ENCODE data around the gene TMEM213.

TMEM213 gene

DNA sequence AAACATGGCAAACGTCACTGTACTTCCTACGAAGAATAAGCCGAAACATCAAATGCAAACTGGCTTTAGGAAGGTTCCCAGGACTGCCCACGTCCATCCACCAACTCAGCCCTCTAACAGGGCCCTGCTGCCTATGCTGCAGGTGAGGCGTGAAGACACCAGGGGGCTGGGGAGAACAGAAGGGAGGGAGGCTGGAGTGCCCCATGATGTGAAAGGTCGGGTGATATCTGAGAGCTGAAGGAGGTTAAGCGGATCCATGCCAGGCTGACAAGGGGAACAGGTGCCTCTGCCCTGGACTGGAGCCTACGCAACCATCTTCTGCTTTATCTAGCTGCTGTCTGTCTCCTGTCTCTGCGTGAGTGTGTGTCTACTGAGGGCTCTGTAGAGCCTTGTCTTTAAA, 40.4 kb downstream of the TMEM213 start:
- DNase-seq: peak; percentile 3

GRCh38 chr7:138842111-138842510, 44.3 kb downstream of the TMEM213 start:
- DNase-seq: no peak

- no peak for DNase-seq
Measured at GRCh38 chr7:138843632-138844580, 46.1 kb downstream of the TMEM213 start.

DNA sequence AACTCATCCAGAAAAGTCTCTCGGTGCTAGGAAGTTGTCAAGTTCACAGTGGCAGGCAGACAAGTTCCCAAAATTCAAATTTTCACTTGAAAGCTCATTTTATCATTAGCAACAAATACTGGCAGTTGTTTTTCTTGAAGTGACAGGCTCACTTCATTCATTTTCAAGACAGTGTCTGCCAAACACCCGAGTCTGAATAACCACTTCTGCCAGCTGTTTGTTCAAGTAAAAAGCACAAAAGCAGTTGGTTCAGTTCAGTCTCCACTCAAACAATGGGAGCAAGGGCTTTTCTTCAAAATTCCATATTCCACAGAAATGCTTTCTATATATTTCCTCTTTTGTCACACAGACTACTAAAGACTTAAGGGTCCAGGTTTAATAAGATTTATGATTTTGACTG, 47.9 kb downstream of the TMEM213 start:
- no peak for DNase-seq

DNA sequence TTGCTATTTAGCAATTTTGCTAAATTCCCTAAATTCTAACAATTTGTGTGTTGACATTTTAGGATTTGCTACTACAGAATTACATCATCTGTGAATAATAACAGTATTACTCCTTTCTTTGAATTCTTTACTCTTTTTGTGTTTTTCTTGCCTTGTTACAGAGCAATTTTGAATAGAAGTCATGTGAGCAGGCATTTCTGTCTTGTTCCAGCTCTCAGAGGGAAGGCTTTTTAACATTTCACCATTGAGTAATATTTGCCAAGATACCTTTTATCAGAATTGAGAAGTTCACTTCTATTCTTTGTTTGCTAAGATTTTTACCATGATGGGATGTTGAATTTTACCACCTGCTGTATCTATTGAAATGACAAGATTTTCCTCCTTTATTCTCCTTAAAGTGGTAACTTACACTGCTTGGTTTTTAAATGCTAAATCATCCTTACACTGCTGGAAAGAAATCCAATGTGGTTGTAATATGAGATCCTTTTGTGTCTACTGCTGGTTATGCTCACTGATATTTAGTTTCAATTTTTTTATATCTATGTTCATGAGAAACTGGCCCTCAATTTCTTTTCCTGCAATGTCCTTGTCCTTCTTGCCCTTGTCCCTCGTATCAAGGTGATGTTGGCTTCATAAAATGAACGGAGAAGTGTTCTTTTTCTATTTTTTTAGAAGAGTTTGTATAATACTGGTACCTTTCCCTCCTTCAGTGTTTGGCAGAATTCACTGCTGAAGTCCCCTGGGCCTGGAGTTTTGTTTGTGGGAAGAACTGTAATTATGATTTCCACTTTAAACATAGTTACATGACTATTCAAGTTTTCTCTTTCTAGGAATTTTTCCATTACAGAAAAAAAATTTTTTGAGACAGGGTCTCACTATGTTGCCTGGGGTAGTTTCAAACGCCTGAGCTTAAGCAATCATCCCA, 50.5 kb downstream of the TMEM213 start:
- no peak for DNase-seq

- DNase-seq: no peak
Measured at GRCh38 chr7:138849701-138850100, 51.9 kb downstream of the TMEM213 start.

DNA sequence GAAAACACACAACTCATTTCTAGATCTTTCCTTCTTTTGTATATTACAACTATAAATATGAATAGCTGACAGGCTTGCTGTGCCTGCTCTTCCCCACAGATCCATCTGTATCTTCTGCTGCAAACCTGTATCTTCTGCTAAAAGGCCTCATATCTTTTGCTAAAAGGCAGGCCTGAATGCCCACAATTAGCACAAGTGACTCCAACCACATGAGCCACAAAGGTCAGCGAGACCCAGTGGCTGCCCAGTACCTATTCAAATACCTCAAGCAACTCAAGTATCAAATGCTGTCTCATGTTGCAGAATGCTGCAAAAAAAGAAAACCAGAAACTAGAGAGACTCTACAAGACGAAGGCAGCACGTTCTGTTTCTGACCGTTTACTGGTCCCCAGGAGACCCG, 54.7 kb downstream of the TMEM213 start:
- no peak for DNase-seq

GRCh38 chr7:138853448-138853847, 55.7 kb downstream of the TMEM213 start:
- DNase-seq: no peak

- DNase-seq: no peak
Measured at GRCh38 chr7:138854115-138854645, 56.4 kb downstream of the TMEM213 start.

GRCh38 chr7:138857728-138858127, 59.9 kb downstream of the TMEM213 start:
- DNase-seq: no peak

- DNase-seq: no peak
Measured at GRCh38 chr7:138861051-138861450, 63.3 kb downstream of the TMEM213 start.

GRCh38 chr7:138863931-138864330, 66.1 kb downstream of the TMEM213 start:
- no peak for DNase-seq

DNA sequence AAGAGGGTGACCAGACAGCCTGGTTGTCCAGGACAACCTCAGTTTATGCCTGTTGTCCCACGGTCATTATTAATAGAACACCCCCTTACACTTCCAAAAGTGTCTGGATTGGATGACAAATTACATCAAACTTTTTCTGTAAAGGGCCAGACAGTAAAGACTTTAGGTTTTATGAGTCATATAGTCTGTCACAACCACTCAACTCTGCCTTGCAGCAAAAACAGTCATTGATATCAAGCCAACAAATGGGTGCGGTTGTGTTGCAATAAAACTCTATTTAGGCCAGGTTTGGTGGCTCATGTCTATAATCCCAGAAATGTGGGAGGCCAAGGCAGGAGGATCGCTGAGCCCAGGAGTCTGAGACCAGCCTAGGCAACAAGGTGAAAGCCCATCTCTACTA, 66.9 kb downstream of the TMEM213 start:
- no peak for DNase-seq

GRCh38 chr7:138865843-138866242, 68.0 kb downstream of the TMEM213 start:
- DNase-seq: no peak

DNA sequence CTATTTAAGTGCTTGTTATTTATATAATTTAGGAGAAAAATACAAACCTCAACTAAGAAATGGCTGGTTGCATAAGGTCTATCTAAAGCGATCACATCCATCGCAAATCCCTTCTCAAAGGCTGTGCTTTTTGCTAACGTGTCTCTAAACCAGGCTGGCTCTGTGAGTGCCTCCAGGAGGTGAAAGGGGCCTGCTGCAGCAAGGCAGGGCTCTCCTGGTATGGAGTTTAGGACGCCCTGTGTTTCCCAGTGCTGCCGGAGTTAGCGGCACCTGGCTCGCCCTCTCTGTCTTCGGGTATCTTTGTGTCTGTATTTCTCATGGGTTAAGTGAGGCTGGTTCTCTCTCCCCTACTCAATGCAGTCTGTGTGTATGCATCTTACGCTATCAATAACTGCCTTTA, 68.6 kb downstream of the TMEM213 start:
- no peak for DNase-seq

GRCh38 chr7:138867744-138868143, 70.0 kb downstream of the TMEM213 start:
- DNase-seq: no peak

GRCh38 chr7:138868711-138869110, 70.9 kb downstream of the TMEM213 start:
- DNase-seq: no peak

DNA sequence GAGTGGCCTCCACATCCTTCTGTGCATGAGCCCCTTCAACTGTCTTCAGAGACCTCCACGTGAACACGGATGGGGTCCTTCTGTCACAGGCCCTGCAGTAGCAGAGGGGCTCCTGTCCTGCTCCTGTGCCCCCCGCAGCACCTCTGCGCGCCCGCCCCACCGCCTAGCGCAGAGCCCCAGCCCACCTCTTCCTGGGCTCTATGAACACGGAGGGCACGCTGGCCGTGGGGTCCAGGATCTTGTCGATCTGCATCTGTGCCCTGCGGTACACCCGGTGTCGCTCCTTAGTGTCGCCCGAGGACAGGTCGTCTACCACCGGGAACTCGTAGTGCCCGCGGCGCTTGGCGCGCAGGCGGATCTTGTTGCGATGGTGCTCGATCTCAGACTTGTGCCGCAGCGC, 71.6 kb downstream of the TMEM213 start:
- DNase-seq: no peak

DNA sequence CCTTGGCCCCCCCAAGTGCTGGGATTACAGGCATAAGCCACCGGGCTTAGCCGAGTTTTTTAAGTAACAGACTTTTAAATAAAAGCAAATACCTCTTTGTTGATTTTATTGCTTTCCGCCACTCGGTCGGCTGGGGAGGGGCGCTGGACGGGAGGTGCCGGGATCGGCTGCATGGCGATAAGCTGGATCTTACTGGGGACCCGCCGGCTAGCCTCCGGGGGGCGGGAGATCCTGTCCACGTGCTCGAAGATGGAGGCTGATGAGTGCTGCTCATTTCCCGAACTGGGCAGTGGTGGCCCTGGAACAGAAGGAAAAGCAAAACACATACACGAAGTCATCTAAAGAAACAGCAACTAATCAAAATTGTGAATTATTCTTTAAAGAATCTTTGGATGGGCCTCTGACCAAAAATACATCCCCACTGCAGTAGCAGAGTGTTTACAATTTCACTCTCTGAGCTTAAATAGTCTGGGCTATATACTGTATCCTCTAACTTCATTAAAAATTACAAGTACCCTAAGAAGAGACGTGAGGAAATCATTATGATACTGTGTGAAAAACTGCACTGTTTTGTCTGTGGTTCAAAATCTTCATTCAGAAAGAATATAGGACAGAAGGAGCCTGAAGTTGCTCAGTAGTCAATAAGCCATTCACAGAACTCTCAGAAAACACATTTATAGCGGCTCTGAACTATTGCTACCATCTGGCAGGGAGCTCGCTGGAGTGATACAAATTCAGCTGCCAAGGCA, 73.4 kb downstream of the TMEM213 start:
- DNase-seq: no peak

DNA sequence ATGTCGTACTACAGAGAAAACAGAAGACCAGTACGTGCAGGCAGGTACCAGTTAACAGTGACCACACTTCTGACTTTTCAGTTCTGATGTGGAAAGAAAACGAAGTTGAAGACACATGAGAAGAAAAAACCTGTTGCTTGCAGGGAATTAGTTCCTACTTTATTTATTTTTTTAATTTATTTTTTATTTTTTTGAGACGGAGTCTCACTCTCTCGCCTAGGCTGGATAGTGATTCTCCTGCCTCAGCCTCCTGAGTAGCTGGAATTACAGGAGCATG, 74.0 kb downstream of the TMEM213 start:
- no peak for DNase-seq

GRCh38 chr7:138872576-138872975, 74.8 kb downstream of the TMEM213 start:
- DNase-seq: no peak

DNA sequence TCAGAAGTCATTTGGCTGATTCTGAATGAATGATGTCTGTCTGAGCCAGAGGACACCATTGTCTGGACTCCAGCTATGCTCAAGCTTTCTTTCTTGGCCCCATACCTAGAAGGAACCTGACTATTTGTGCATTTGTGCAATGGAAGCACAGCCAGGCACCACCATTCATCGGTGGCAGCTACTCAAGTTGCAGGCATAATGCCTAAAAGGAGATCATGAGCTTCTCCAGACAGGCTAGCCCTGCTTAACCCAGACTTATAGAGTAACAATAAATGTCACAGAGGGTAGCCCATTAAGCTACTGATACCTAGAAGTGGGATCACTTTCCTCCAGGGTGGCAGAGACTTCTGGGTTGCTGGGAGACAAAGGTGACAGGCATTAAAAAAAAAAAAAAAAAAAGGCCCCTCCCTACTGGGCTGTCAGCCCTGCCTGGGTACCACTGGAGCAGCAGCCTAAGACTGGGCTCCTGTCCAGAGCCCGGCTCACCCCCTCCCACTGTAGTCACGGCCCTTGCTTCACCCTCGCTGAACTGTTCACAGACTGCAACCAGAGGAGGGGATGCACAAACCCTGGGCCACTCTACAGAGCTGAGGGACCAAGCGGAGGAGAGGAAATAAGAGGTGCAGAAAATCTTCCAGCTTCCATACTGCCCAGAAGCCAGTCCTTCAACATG, 75.6 kb downstream of the TMEM213 start:
- DNase-seq: no peak
